Naive thymus-derived CD4-positive, alpha-beta T cell (primary cell): Measurements from ENCODE around the gene SEC61G. TPM values are rescaled to one million over a fixed set of nuclear protein-coding genes. Genes with fewer than 3 reads are reported as not detected.

Experiments used
- ATAC-seq: fragments of 150-1000 bp; cut with Tn5 transposase; 2 replicates; pipeline ENCODE4 v1.10.0; 2021; ENCODE audit warnings: mild to moderate bottlenecking, moderate library complexity
- CTCF ChIA-PET: fragments of 350-600 bp; sonication (Branson Sonifier 250); formaldehyde crosslinking; loops from one replicate; lab custom pipeline; 2021; ENCODE audit warnings: antibody characterized with exemption; lab: Charles Lee
- POLR2A ChIA-PET: fragments of 350-600 bp; sonication (Branson Sonifier 250); formaldehyde crosslinking; loops from one replicate; lab custom pipeline; 2021; ENCODE audit warnings: antibody characterized with exemption, inconsistent platforms; lab: Charles Lee
- DNase-seq, 9 donors: peaks; one replicate each; pipeline versions ENCODE4 v3.0.0 to v3.0.0-alpha.2; 2020 to 2022; ENCODE audit warnings: mixed read lengths in 1 of 9
- H3K27ac ChIP-seq: one replicate; pipeline ENCODE4 v1.7.0; 2013; ENCODE audit warnings: mild to moderate bottlenecking, low read depth, low read length, moderate library complexity
- H3K27me3 ChIP-seq, 2 donors: one replicate each; pipeline ENCODE4 v1.7.0; 2013; ENCODE audit warnings: low read length in 2 of 2, mild to moderate bottlenecking in 2 of 2, moderate library complexity in 2 of 2; ENCODE audit not compliant: control insufficient read depth in 2 of 2, insufficient read depth in 2 of 2
- H3K36me3 ChIP-seq, 3 experiments: 1 replicate in 2 of 3; 2 replicates in 1 of 3; pipeline ENCODE4 v1.7.0; 2013; ENCODE audit warnings: low read length in 3 of 3, mild to moderate bottlenecking in 3 of 3, moderate library complexity in 1 of 3; ENCODE audit not compliant: insufficient read depth in 3 of 3, control insufficient read depth in 2 of 3
- H3K4me1 ChIP-seq, 2 donors: one replicate each; pipeline ENCODE4 v1.7.0; 2013; ENCODE audit warnings: low read length in 2 of 2, mild to moderate bottlenecking in 2 of 2, moderate library complexity in 1 of 2; ENCODE audit not compliant: control insufficient read depth in 2 of 2, insufficient read depth in 2 of 2
- H3K4me3 ChIP-seq: 2 replicates; pipeline ENCODE4 v1.7.0; 2013; ENCODE audit warnings: mild to moderate bottlenecking, low read length
- H3K9me3 ChIP-seq, 3 experiments: 1 replicate in 2 of 3; 2 replicates in 1 of 3; pipeline ENCODE4 v1.7.0; 2013; ENCODE audit warnings: low read length in 3 of 3; ENCODE audit not compliant: control insufficient read depth in 2 of 3
- H3K27ac Mint-ChIP-seq, 9 donors: one replicate each; pipeline ENCODE4 v1.8.0; 2020 to 2022; ENCODE audit warnings: mixed read lengths in 9 of 9, mild to moderate bottlenecking in 8 of 9, moderate library complexity in 5 of 9, inconsistent platforms in 2 of 9
- H3K27me3 Mint-ChIP-seq, 5 donors: one replicate each; pipeline ENCODE4 v1.8.0; 2021 to 2022; ENCODE audit warnings: mixed read lengths in 5 of 5, mild to moderate bottlenecking in 1 of 5
- H3K36me3 Mint-ChIP-seq, 5 donors: one replicate each; pipeline ENCODE4 v1.8.0; 2020 to 2022; ENCODE audit warnings: mixed read lengths in 5 of 5, mild to moderate bottlenecking in 3 of 5, inconsistent platforms in 1 of 5
- H3K4me1 Mint-ChIP-seq, 7 donors: one replicate each; pipeline ENCODE4 v1.8.0; 2020 to 2022; ENCODE audit warnings: mixed read lengths in 7 of 7, mild to moderate bottlenecking in 3 of 7, inconsistent platforms in 1 of 7
- H3K4me3 Mint-ChIP-seq, 10 donors: one replicate each; pipeline ENCODE4 v1.8.0; 2020 to 2022; ENCODE audit warnings: mild to moderate bottlenecking in 10 of 10, mixed read lengths in 10 of 10, moderate library complexity in 6 of 10, inconsistent platforms in 2 of 10
- H3K9me3 Mint-ChIP-seq, 11 donors: one replicate each; pipeline ENCODE4 v1.8.0; 2020 to 2022; ENCODE audit warnings: mixed read lengths in 11 of 11, mild to moderate bottlenecking in 4 of 11, inconsistent platforms in 1 of 11, moderate library complexity in 1 of 11
- intact Hi-C, 2 donors: fragments of 100-400 bp; cut with micrococcal nuclease; formaldehyde crosslinking; loops; one replicate each; pipeline ENCODE4 v1.15.1; 2023
- polyA plus RNA-seq, 2 donors: library from polyadenylated mRNA; unstranded; fragments of 300-500 nt; fragmentation: Illumina TruSeq; gene quantifications; one replicate each; pipeline ENCODE4 v1.2.3, GENCODE V29; 2021
- total RNA-seq, 6 experiments: library from RNA in 5 of 6; stranded (reverse) in 5 of 6; gene quantifications; 1 replicate in 5 of 6; 2 replicates in 1 of 6; pipeline ENCODE4 v1.2.3 and lab custom pipeline; 2021 to 2026

SEC61G gene
- total and polyA plus RNA-seq, 7 experiments from 2014 or later: 31.8 to 241 (median 49.3) TPM

DNA sequence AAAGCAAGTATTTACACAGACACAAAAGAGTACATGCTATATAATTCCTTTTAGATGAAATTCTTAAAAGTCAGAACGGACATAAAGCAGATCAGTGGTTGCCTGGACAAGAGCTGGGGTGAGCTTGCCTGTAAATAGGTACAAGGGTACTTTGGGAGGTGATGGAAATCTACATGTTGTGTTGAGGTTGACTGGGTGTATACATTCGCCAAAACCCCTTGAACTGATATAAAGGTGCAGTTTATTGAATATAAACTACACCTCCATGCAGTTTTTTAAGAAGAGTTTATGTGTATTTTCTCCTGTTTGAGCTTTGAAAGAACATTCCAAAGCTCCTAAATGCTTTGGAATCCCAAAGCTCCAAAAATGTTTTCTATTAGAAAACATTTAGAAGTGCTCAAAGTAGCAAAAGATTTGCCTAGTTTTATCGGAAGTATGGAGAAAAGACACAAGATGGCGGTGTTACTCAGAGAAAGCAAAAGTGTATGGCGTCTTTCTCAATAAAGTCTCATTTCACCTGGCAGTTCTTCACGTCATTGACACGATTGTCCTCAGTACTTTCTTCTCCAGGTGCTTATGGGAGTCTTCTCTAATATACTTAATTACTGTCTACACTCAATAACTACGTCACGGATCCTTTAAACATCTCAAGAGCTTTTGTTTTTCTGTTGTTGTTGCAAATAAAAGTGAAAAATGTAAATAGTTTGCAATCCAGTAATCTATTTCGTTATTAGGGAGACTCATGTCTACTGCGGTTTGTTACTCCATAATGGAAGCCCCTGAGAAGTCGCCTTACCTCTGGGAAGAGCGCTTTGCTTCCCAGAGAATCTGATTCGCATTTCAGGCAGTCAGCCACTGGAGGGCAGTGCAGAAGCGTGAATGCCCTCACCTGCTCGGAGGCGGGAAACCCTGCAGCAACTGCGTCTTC, 14.7 kb upstream of the SEC61G start:
- H3K36me3 Mint-ChIP-seq: peaks cover 0 to 15% (median 3%) of the 10 kb centered on the region in 5 donors
- peak; percentile 94 for ATAC-seq
- intact Hi-C loops: loop anchor here (1.0 to 5.0 kb wide), 4 partner anchors 14 to 642 kb away; partner anchors contain the start of genes LANCL2 (in 2 of the 2) and SEC61G (in 2 of the 2)
- H3K4me1 ChIP-seq: no peaks in the 10 kb centered on the region
- peak overlapping the region; percentile 60 to 86 (median 79) for H3K4me3 Mint-ChIP-seq
- peak; percentile 18 to 67 (median 49) for DNase-seq
- H3K36me3 ChIP-seq: no peaks in the 10 kb centered on the region
- peaks cover 4 to 27% (median 14%) of the 10 kb centered on the region in 11 donors for H3K9me3 Mint-ChIP-seq
- peak overlapping the region; percentile 50 for H3K4me3 ChIP-seq
- peaks cover 0 to 11% (median 4%) of the 10 kb centered on the region in 7 donors for H3K4me1 Mint-ChIP-seq
- ChIA-PET CTCF (interaction anchor here (0.9 to 1.8 kb wide), 6 partner anchors 9 to 642 kb away, joined by 3 to 16 read pairs (median 4); partner anchors contain the start of gene SEC61G), POLR2A (interaction anchor here (0.6 to 2.8 kb wide), 2 partner anchors 15 to 17 kb away, joined by 3 to 17 read pairs; partner anchors contain the start of gene SEC61G)
- peak overlapping the region in 7 of 9 donors; percentile 22 to 79 (median 66) for H3K27ac Mint-ChIP-seq
- H3K27me3 Mint-ChIP-seq: peaks cover 8 to 36% (median 35%) of the 10 kb centered on the region in 5 donors
- no peaks in the 10 kb centered on the region for H3K27me3 ChIP-seq
- H3K9me3 ChIP-seq: no peaks in the 10 kb centered on the region
- no peak overlapping the region for H3K27ac ChIP-seq

DNA sequence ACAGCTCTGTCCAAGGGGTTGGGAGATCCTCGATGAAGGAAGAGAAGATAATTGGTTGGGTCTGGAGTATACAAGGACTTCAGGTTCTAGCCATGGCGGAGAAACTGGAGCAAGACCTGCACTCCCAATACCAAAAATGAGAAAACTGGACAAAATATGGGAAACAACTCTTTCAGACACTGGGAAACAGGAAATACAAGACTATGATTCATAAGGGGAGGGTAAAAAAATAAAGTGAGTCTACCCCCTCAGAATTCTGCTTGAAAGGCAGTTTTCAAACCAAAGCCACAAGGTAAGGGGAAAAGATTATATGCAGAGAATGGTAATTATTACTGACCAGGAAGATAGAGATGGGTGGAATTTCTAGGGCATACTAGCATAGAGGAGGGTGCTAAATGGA, 10.2 kb upstream of the SEC61G start:
- Histone ChIP-seq H3K9me3 (no peaks in the 10 kb centered on the region), H3K27me3 (peaks cover 0 to 3% of the 10 kb centered on the region in 2 donors), H3K36me3 (no peaks in the 10 kb centered on the region), H3K4me1 (no peaks in the 10 kb centered on the region), H3K27ac (no peak overlapping the region), H3K4me3 (no peak overlapping the region)
- peaks cover 0 to 2% (median 0%) of the 10 kb centered on the region in 11 donors for H3K9me3 Mint-ChIP-seq
- no peak overlapping the region for H3K4me3 Mint-ChIP-seq
- intact Hi-C loops: no loop called here
- ATAC-seq (no peak), DNase-seq (no peak)
- peaks cover 26 to 55% (median 49%) of the 10 kb centered on the region in 5 donors for H3K27me3 Mint-ChIP-seq
- ChIA-PET POLR2A (interaction anchor here (0.7 to 1.5 kb wide), 2 partner anchors 10 to 72 kb away, joined by 3 to 11 read pairs; partner anchors contain the start of gene SEC61G), CTCF (interaction anchor here (2.2 kb wide), 1 partner anchor 10 kb away, joined by 5 read pairs; the partner anchor contains the start of gene SEC61G)
- peaks cover 0 to 10% (median 3%) of the 10 kb centered on the region in 7 donors for H3K4me1 Mint-ChIP-seq
- H3K36me3 Mint-ChIP-seq: peaks cover 0 to 3% (median 0%) of the 10 kb centered on the region in 5 donors
- no peak overlapping the region for H3K27ac Mint-ChIP-seq

DNA sequence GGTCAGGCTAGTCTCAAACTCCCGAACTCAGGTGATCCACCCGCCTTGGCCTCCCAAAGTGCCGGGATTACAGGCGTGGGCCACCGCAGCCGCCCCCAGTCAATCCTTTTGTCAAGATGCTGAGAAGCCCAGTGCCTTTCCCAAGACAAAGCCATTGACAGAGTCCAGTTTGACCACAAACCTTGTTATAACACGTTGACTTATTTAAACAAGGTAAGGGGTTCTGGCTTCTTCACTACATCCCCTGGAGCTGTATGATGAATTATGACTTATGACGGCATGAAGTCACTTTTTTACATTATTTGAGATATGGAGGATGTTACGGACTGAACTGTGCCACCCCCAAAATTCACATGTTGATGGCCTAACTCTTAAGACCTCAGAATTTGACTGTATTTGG, 5.8 kb upstream of the SEC61G start:
- intact Hi-C loops: no loop called here
- H3K27me3 Mint-ChIP-seq: peaks cover 25 to 53% (median 28%) of the 10 kb centered on the region in 5 donors
- DNase-seq (no peak), ATAC-seq (no peak)
- H3K9me3 Mint-ChIP-seq: peaks cover 0 to 1% (median 0%) of the 10 kb centered on the region in 11 donors
- no peak overlapping the region for H3K4me3 Mint-ChIP-seq
- Histone ChIP-seq H3K27me3 (peaks cover 0 to 3% of the 10 kb centered on the region in 2 donors), H3K9me3 (no peaks in the 10 kb centered on the region), H3K4me1 (no peaks in the 10 kb centered on the region), H3K36me3 (no peaks in the 10 kb centered on the region), H3K4me3 (no peak overlapping the region), H3K27ac (no peak overlapping the region)
- ChIA-PET CTCF (interaction anchor here (0.8 kb wide), 1 partner anchor 9 kb away, joined by 4 read pairs; no protein-coding TSS in a partner anchor), POLR2A (no interaction called here)
- no peak overlapping the region for H3K27ac Mint-ChIP-seq
- H3K36me3 Mint-ChIP-seq: peaks cover 0 to 7% (median 0%) of the 10 kb centered on the region in 5 donors
- peaks cover 0 to 8% (median 5%) of the 10 kb centered on the region in 7 donors for H3K4me1 Mint-ChIP-seq

DNA sequence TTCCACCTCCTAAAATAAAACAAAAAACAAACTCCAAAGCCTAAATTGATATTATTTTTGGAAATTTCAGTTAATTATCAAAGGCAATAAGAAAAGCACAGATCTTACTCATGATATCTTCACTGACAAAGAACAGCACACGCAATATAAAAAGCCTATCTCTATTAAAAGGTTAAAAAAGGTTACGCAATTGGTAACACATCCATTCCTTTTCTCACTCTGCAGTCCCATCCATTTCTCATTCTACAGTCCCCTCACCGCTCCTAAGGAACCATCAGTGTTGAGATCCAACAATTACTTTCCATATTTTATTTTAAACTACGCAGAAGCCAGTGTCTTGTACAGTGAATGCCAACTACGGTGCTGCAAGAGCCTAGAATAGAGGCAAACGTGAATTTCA, 1.3 kb downstream of the SEC61G start:
- peak overlapping the region; percentile 67 for H3K4me3 ChIP-seq
- no peaks in the 10 kb centered on the region for H3K27me3 ChIP-seq
- Mint-ChIP-seq H3K27ac (peak overlapping the region in 8 of 9 donors; percentile 13 to 98 (median 93)), H3K4me1 (peaks cover 19 to 58% (median 44%) of the 10 kb centered on the region in 7 donors), H3K9me3 (peaks cover 0 to 1% (median 0%) of the 10 kb centered on the region in 11 donors), H3K36me3 (peaks cover 0 to 18% (median 14%) of the 10 kb centered on the region in 5 donors), H3K27me3 (peaks cover 0 to 12% (median 0%) of the 10 kb centered on the region in 5 donors), H3K4me3 (peak overlapping the region; percentile 94 to 100 (median 100))
- ChIA-PET CTCF (interaction anchor here (2.4 kb wide), 1 partner anchor 16 kb away, joined by 16 read pairs; no protein-coding TSS in a partner anchor), POLR2A (no interaction called here)
- no peaks in the 10 kb centered on the region for H3K9me3 ChIP-seq
- intact Hi-C loops: loop anchor here (2.0 to 5.0 kb wide), 7 partner anchors 500 to 1295 kb away; partner anchors contain the start of genes CCT6A (in 2 of the 2), PSPH (in 2 of the 2), VOPP1 (in 2 of the 2) and MRPS17 (in 1 of the 2)
- no peak overlapping the region for H3K27ac ChIP-seq
- DNase-seq (no peak), ATAC-seq (no peak)
- H3K4me1 ChIP-seq: peaks cover 7 to 11% of the 10 kb centered on the region in 2 donors
- peaks cover 0 to 23% (median 9%) of the 10 kb centered on the region in 3 experiments for H3K36me3 ChIP-seq

DNA sequence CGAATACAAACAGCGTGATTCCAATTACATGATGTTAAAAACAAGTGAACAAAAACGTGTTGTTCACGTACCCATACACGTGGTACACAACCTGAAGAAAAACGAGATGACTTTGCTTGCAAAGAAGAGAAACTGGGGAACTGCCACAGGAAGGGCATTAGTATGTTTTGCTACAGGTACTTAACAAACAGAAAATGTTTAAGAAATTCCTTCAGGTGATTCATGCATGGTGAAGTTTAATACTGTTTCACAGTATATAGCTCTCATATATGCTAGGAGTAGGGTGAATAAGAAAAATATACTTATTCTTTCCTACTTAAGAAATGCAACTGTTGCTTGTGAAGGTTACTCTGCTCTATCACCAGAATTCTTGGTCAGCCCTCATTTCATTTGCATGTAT, 9.8 kb downstream of the SEC61G start:
- Mint-ChIP-seq H3K27me3 (no peaks in the 10 kb centered on the region), H3K4me3 (no peak overlapping the region), H3K4me1 (peaks cover 6 to 18% (median 12%) of the 10 kb centered on the region in 7 donors), H3K27ac (no peak overlapping the region), H3K36me3 (peaks cover 3 to 70% (median 42%) of the 10 kb centered on the region in 5 donors), H3K9me3 (peaks cover 0 to 1% (median 0%) of the 10 kb centered on the region in 11 donors)
- Histone ChIP-seq H3K9me3 (no peaks in the 10 kb centered on the region), H3K27ac (no peak overlapping the region), H3K4me1 (no peaks in the 10 kb centered on the region), H3K27me3 (no peaks in the 10 kb centered on the region), H3K4me3 (no peak overlapping the region), H3K36me3 (peaks cover 0 to 46% (median 12%) of the 10 kb centered on the region in 3 experiments)
- intact Hi-C loops: no loop called here
- DNase-seq (no peak), ATAC-seq (no peak)
- ChIA-PET POLR2A (no interaction called here), CTCF (interaction anchor here (0.6 kb wide), 1 partner anchor 671 kb away, joined by 6 read pairs; no protein-coding TSS in a partner anchor)

DNA sequence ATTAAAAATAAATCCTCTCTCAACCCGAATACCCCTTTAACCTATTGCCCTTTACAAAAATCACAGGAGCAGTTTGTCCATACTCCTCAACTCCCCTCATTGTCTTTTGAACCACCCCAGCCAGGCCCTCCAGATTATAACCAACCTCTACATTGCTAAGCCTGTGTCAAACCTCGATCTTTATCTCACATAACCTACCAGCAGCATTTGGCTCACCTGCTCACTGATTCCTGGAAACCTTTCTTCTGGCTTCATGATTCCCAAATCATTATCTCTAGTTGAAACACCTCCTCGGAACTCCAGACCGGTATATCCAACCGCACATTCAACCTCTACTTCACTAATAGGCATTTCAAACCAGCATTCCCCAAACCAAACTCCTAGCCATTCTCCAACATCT, 11.8 kb downstream of the SEC61G start:
- intact Hi-C loops: no loop called here
- peaks cover 0 to 17% (median 8%) of the 10 kb centered on the region in 7 donors for H3K4me1 Mint-ChIP-seq
- no peak for DNase-seq
- no peak overlapping the region for H3K4me3 ChIP-seq
- peaks cover 3 to 59% (median 33%) of the 10 kb centered on the region in 5 donors for H3K36me3 Mint-ChIP-seq
- ChIA-PET POLR2A (no interaction called here), CTCF (no interaction called here)
- no peaks in the 10 kb centered on the region for H3K9me3 ChIP-seq
- no peak overlapping the region for H3K27ac Mint-ChIP-seq
- no peaks in the 10 kb centered on the region for H3K27me3 ChIP-seq
- peaks cover 0 to 38% (median 5%) of the 10 kb centered on the region in 3 experiments for H3K36me3 ChIP-seq
- H3K9me3 Mint-ChIP-seq: peaks cover 0 to 1% (median 0%) of the 10 kb centered on the region in 11 donors
- no peaks in the 10 kb centered on the region for H3K27me3 Mint-ChIP-seq
- no peak overlapping the region for H3K27ac ChIP-seq
- ATAC-seq: no peak
- H3K4me3 Mint-ChIP-seq: no peak overlapping the region
- no peaks in the 10 kb centered on the region for H3K4me1 ChIP-seq
